ENCODE measurements around the gene NPAS2. TPM values are rescaled to one million over a fixed set of nuclear protein-coding genes. Genes with fewer than 3 reads are reported as not detected.

The NPAS2 gene
- total and polyA plus RNA-seq, 2 of the 8 experiments (the other 6 are each of a cell fraction or from before 2014, with no cell fraction given) = 1.8 to 1.9 TPM

GRCh38 chr2:100822587-100823248 is 2.8 kb downstream of the NPAS2 start (continued):
- TF ChIP-seq CTCF (IDR thresholded peaks at IDR 0.05; ENCODE audit: control extremely low read depth in 1 of 3, insufficient read depth in 1 of 3, low read depth in 1 of 3, low read length in 3 of 3) (no peak), SP1 (IDR thresholded peaks at IDR 0.05; ENCODE audit: low read depth, low read length) (no peak), SAP30 (IDR thresholded peaks at IDR 0.05; ENCODE audit: insufficient read depth, insufficient replicate concordance, low read length) (no peak), RXRA (IDR thresholded peaks at IDR 0.05; ENCODE audit: insufficient read depth, low read depth, low read length) (no peak), CHD2 (IDR thresholded peaks at IDR 0.05; ENCODE audit: low read length) (no peak), EP300 (IDR thresholded peaks at IDR 0.05; ENCODE audit: borderline replicate concordance in 1 of 2, low read depth in 2 of 2, low read length in 2 of 2) (no peak), BCL11A (IDR thresholded peaks at IDR 0.05; ENCODE audit: low read depth in 2 of 2, low read length in 2 of 2) (no peak)

Data from H1 (cell line).